ENCODE data around the gene YKT6. TPM values are rescaled to one million over a fixed set of nuclear protein-coding genes. Genes with fewer than 3 reads are reported as not detected.

YKT6 gene
- total RNA-seq, 1 experiment from 2014 or later, result 63.1 TPM

DNA sequence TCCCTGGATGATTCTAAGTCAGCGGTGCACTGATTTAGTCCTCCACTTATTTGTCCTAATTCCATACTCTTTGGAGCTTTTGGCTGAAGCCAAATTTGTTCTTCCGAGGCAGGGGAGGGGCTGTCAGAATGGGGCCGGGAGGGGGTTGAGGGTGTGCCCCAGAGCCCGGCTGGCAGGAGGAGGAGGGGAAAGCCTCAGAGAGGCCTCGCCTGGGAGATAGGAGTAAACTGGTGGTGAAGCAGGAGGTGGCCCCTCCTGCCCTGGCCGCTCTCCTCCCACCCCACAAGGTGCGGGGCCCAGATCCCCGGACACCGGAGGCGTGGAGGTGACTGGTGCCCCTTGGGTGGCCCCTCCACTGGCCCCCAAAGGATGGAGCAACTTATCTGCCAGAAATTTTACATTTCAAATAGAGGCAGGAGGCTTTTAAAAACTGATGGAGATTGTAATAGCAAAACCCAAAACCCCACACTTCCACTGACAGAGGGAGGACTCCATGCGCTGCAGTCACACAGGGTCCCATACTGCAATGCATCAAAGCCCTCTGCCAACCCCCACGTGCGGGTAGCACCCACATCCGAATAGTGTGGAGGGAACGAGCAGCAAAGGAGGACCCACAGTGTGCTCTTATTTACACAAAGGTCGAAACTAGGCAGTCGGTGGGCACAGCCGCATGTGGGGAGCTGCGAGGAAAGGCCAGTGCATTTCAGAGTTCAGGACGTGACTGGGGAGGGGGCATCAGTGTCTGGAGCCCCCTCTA is 62.7 kb downstream of the YKT6 start:
- Histone ChIP-seq H3K79me2 (ENCODE audit: low read length) (no peaks in the 10 kb centered on the region), H3K4me2 (ENCODE audit: low read depth, low read length, poor library complexity, severe bottlenecking) (no peak overlapping the region), H3K27me3 (ENCODE audit: low read length) (no peaks in the 10 kb centered on the region), H3K9ac (ENCODE audit: low read length) (no peak overlapping the region), H3K9me2 (replicated peaks; ENCODE audit: insufficient read depth, low read length) (no peaks in the 10 kb centered on the region), H3K27ac (ENCODE audit: low read length) (no peak overlapping the region), H3K4me3 (ENCODE audit: low read length) (no peak overlapping the region), H4K20me1 (ENCODE audit: insufficient read depth, low read depth, low read length) (no peaks in the 10 kb centered on the region), H3K4me1 (ENCODE audit: low read length) (peaks cover 1% of the 10 kb centered on the region), H3K36me3 (ENCODE audit: insufficient read depth, low read length) (no peaks in the 10 kb centered on the region), H2AFZ (ENCODE audit: low read length) (no peak overlapping the region), H3K9me3 (ENCODE audit: low read length) (no peaks in the 10 kb centered on the region)
- DNase-seq, result no peak

Other genes starting within 250 kb of the YKT6 start
- not detected in 2 replicates for gene SPDYE1, start 203.1 kb upstream of the YKT6 start, total RNA-seq (2014; rRNA removed; shearing (Covaris generic); ENCODE audit: low replicate concordance)
- 116 and 184 TPM in 2 replicates for gene DBNL, start 156.3 kb upstream of the YKT6 start, total RNA-seq (2014; rRNA removed; shearing (Covaris generic); ENCODE audit: low replicate concordance)
- gene PGAM2, start 135.4 kb upstream of the YKT6 start, total RNA-seq (2014; rRNA removed; shearing (Covaris generic); ENCODE audit: low replicate concordance), result 1.9 TPM in 1 of 2 replicates, not detected in the other
- 34.5 and 47.1 TPM in 2 replicates for gene POLM, start 118.4 kb upstream of the YKT6 start, total RNA-seq (2014; rRNA removed; shearing (Covaris generic); ENCODE audit: low replicate concordance)
- gene AEBP1, start 96.6 kb upstream of the YKT6 start, total RNA-seq (2014; rRNA removed; shearing (Covaris generic); ENCODE audit: low replicate concordance), result 5.9 TPM in 1 of 2 replicates, not detected in the other
- 165 and 217 TPM in 2 replicates for gene POLD2, start 77.4 kb upstream of the YKT6 start, total RNA-seq (2014; rRNA removed; shearing (Covaris generic); ENCODE audit: low replicate concordance)
- not detected in 2 replicates for gene MYL7, start 59.6 kb upstream of the YKT6 start, total RNA-seq (2014; rRNA removed; shearing (Covaris generic); ENCODE audit: low replicate concordance)
- gene GCK, start 11.5 kb upstream of the YKT6 start, total RNA-seq (2014; rRNA removed; shearing (Covaris generic); ENCODE audit: low replicate concordance), result not detected in 2 replicates
- not detected in 2 replicates for gene CAMK2B, start 124.6 kb downstream of the YKT6 start, total RNA-seq (2014; rRNA removed; shearing (Covaris generic); ENCODE audit: low replicate concordance)

All from Karpas-422 (cell line).